OCI-LY7 (cell line): ENCODE results near the gene FBXO7. TPM values are rescaled to one million over a fixed set of nuclear protein-coding genes. Genes with fewer than 3 reads are reported as not detected.
A peak's percentile ranks its signal among the peaks of the same experiment; 100 is the strongest.
"Not testable (repeated sequence)": the region's sequence is repeated elsewhere in the genome, so short reads cannot be mapped to it uniquely, and the experiment has no call there.

Experiments used
- BruUV-seq: library from RNA; stranded (reverse); fragments of 400-500 nt; replicated peaks from 2 replicates; lab custom pipeline; 2021; lab: Mats Ljungman, UMichigan
- CTCF ChIA-PET: fragments of 300-600 bp; sonication (Branson Sonifier 250); formaldehyde crosslinking; loops from one replicate; lab custom pipeline; 2022; ENCODE audit warnings: antibody characterized with exemption; ENCODE audit not compliant: unreplicated experiment; lab: Charles Lee
- POLR2A ChIA-PET: fragments of 300-600 bp; sonication (Branson Sonifier 250); formaldehyde crosslinking; loops from one replicate; lab custom pipeline; 2022; ENCODE audit warnings: antibody characterized with exemption; lab: Charles Lee
- DNase-seq: peaks from one replicate; pipeline ENCODE4 v3.0.0-alpha.2; 2015; ENCODE audit warnings: low spot score
- H2AFZ ChIP-seq: fragments of 200-600 bp; sonication (generic), shearing (Covaris generic); 2 replicates; pipeline ENCODE4 v1.6.1; 2014; ENCODE audit warnings: mild to moderate bottlenecking, antibody characterized with exemption, low read length, moderate library complexity
- H3K27ac ChIP-seq: fragments of 200-600 bp; sonication (generic); 2 replicates; pipeline ENCODE4 v1.5.1; 2014; ENCODE audit warnings: mixed run types, low read depth, mild to moderate bottlenecking, moderate library complexity, low read length, inconsistent platforms; ENCODE audit not compliant: poor library complexity, severe bottlenecking
- H3K36me3 ChIP-seq: fragments of 200-600 bp; sonication (generic); 2 replicates; pipeline ENCODE4 v1.6.1; 2014; ENCODE audit warnings: mild to moderate bottlenecking, antibody characterized with exemption, low read length, moderate library complexity, mixed read lengths; ENCODE audit not compliant: insufficient read depth
- H3K4me1 ChIP-seq: fragments of 200-600 bp; sonication (generic); 2 replicates; pipeline ENCODE4 v1.5.1; 2014; ENCODE audit warnings: mild to moderate bottlenecking, low read length; ENCODE audit not compliant: insufficient read depth, poor library complexity, severe bottlenecking
- H3K4me2 ChIP-seq: fragments of 200-600 bp; sonication (generic); 2 replicates; pipeline ENCODE4 v1.6.1; 2014; ENCODE audit warnings: mild to moderate bottlenecking, low read length
- H3K4me3 ChIP-seq: fragments of 200-600 bp; sonication (generic); 2 replicates; pipeline ENCODE4 v1.5.1; 2014; ENCODE audit warnings: mild to moderate bottlenecking, low read depth, low read length; ENCODE audit not compliant: poor library complexity, severe bottlenecking
- H3K79me2 ChIP-seq: fragments of 200-600 bp; sonication (generic); 2 replicates; pipeline ENCODE4 v1.6.1; 2016; ENCODE audit warnings: low read depth, mild to moderate bottlenecking, low read length, moderate library complexity, mixed read lengths; ENCODE audit not compliant: insufficient read depth
- H3K9me2 ChIP-seq: fragments of 200-600 bp; sonication (generic); 2 replicates; pipeline ENCODE4 v1.6.1; 2016; ENCODE audit warnings: mild to moderate bottlenecking, low read length, mixed read lengths; ENCODE audit not compliant: insufficient read depth
- H3K9me3 ChIP-seq: fragments of 200-600 bp; sonication (generic); 2 replicates; pipeline ENCODE4 v1.6.1; 2014; ENCODE audit warnings: mild to moderate bottlenecking, mixed run types, low read length, mixed read lengths
- H4K20me1 ChIP-seq: fragments of 200-600 bp; sonication (generic); 2 replicates; pipeline ENCODE4 v1.6.1; 2014; ENCODE audit warnings: mild to moderate bottlenecking, antibody characterized with exemption, low read length, moderate library complexity, mixed read lengths; ENCODE audit not compliant: insufficient read depth
- EZH2phosphoT487 ChIP-seq: fragments of 200-600 bp; sonication (generic); IDR thresholded peaks from 2 replicates; pipeline ENCODE4 v1.6.1; 2018; ENCODE audit warnings: low read depth, borderline replicate concordance, mild to moderate bottlenecking, mixed run types, antibody characterized with exemption, low read length, moderate library complexity, mixed read lengths
- intact Hi-C: fragments of 100-400 bp; cut with micrococcal nuclease; formaldehyde crosslinking; loops from one replicate; pipeline ENCODE4 v1.10.0; 2022; ENCODE audit not compliant: unreplicated experiment
- total RNA-seq, 2 experiments: library from RNA; depleted of rRNA in 1 of 2; stranded (reverse); fragments of >200 nt in 1 of 2; shearing (Covaris generic) in 1 of 2; gene quantifications; 2 replicates each; pipeline ENCODE4 v1.2.3, GENCODE V29; 2014 to 2022
- TF ChIP-seq, protein P1 (sequence below): fragments of 200-600 bp; sonication (generic); conservative IDR thresholded peaks from 2 replicates; pipeline ENCODE4 v1.5.1; 2014; ENCODE audit warnings: mild to moderate bottlenecking, antibody characterized with exemption, low read length, moderate library complexity, mixed read lengths

FBXO7 gene
- total RNA-seq, 2 experiments from 2014 or later: 73.8 to 81.9 TPM

GRCh38 chr22:32476281-32477195, 1.9 kb downstream of the FBXO7 start:
- Histone ChIP-seq H3K27ac (no peak overlapping the region), H3K9me3 (no peaks in the 10 kb centered on the region), H3K79me2 (peaks cover 63% of the 10 kb centered on the region), H4K20me1 (peaks cover 27% of the 10 kb centered on the region), H3K9me2 (no peaks in the 10 kb centered on the region), H3K36me3 (peaks cover 23% of the 10 kb centered on the region), H3K4me1 (peaks cover 33% of the 10 kb centered on the region), H2AFZ (no peak overlapping the region), H3K4me2 (peak overlapping the region; percentile 98), H3K4me3 (peak overlapping the region; percentile 93)
- no peak for TF ChIP-seq EZH2phosphoT487
- TF ChIP-seq, protein P1, sequence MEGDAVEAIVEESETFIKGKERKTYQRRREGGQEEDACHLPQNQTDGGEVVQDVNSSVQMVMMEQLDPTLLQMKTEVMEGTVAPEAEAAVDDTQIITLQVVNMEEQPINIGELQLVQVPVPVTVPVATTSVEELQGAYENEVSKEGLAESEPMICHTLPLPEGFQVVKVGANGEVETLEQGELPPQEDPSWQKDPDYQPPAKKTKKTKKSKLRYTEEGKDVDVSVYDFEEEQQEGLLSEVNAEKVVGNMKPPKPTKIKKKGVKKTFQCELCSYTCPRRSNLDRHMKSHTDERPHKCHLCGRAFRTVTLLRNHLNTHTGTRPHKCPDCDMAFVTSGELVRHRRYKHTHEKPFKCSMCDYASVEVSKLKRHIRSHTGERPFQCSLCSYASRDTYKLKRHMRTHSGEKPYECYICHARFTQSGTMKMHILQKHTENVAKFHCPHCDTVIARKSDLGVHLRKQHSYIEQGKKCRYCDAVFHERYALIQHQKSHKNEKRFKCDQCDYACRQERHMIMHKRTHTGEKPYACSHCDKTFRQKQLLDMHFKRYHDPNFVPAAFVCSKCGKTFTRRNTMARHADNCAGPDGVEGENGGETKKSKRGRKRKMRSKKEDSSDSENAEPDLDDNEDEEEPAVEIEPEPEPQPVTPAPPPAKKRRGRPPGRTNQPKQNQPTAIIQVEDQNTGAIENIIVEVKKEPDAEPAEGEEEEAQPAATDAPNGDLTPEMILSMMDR: no peak
- intact Hi-C loops: loop anchor here (5.0 to 10.0 kb wide), 4 partner anchors 272 to 982 kb away; partner anchors contain the start of genes DEPDC5, PRR14L, RFPL2 and SFI1
- BruUV-seq: no TSS peak
- CTCF ChIA-PET: no interaction called here
- no peak for DNase-seq
- POLR2A ChIA-PET: interaction anchor here (0.6 to 1.6 kb wide), 5 partner anchors 13 to 1500 kb away, joined by 3 to 5 read pairs (median 4); no protein-coding TSS in a partner anchor

DNA sequence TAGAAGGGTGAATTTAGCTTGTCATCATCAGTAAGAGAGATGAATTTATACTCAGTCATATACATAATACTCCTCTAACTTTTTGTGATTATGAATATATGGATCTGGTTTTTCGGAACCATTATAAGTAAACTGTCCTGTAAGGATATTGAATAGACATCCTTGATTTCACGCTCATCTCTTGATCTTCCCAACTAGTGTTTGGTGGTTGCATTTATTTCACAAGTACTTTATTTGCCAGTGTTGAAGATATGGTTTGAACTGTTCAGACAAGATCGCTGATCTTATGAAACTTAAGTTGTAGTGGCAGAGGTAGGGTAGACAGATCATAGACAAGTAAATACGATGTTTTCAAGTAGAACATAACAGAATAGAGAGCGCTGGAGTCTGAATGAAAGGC, 3.0 kb downstream of the FBXO7 start:
- Histone ChIP-seq H3K36me3 (peaks cover 29% of the 10 kb centered on the region), H4K20me1 (peaks cover 31% of the 10 kb centered on the region), H3K4me2 (peak overlapping the region; percentile 98; the same call in 1 of the 2 replicates), H3K4me1 (peaks cover 33% of the 10 kb centered on the region), H3K79me2 (peaks cover 73% of the 10 kb centered on the region), H3K9me2 (no peaks in the 10 kb centered on the region), H3K4me3 (no peak overlapping the region), H2AFZ (no peak overlapping the region), H3K9me3 (no peaks in the 10 kb centered on the region), H3K27ac (no peak overlapping the region)
- BruUV-seq: no TSS peak
- CTCF ChIA-PET: no interaction called here
- DNase-seq: no peak
- TF ChIP-seq, protein P1: no peak
- TF ChIP-seq EZH2phosphoT487: no peak
- intact Hi-C loops: loop anchor here (5.0 to 10.0 kb wide), 4 partner anchors 273 to 983 kb away; partner anchors contain the start of genes DEPDC5, PRR14L, RFPL2 and SFI1
- POLR2A ChIA-PET: interaction anchor here (1.6 kb wide), 1 partner anchor 12 kb away, joined by 5 read pairs; no protein-coding TSS in a partner anchor

DNA sequence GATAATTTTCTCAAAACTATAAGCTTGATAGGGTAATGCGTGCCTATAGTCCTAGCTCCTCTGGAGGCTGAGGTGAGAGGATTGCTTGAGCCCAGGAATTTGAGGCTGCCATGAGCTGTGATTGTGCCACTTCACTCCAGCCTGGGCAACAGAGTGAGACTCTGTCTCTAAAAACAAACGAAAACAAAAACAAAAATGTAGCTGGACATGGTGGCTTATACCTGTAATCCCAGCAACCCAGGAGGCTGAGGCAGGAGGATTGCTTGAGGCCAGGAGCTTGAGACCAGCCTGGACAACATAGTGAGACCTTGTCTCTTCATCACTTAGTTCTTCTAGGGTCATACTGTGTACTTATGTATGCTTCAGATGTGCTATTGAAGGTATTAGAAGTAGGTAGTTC, 3.9 kb downstream of the FBXO7 start:
- H3K9me2 ChIP-seq, H3K4me2 ChIP-seq, BruUV-seq, H3K9me3 ChIP-seq, H3K27ac ChIP-seq, H3K4me3 ChIP-seq, CTCF ChIA-PET, DNase-seq, H2AFZ ChIP-seq: not testable (repeated sequence)
- intact Hi-C loops: loop anchor here (5.0 to 10.0 kb wide), 4 partner anchors 274 to 984 kb away; partner anchors contain the start of genes DEPDC5, PRR14L, RFPL2 and SFI1
- H3K79me2 ChIP-seq: peaks cover 78% of the 10 kb centered on the region
- POLR2A ChIA-PET: interaction anchor here (0.6 kb wide), 2 partner anchors 329 to 443 kb away, joined by 3 read pairs; no protein-coding TSS in a partner anchor
- peaks cover 36% of the 10 kb centered on the region for H3K36me3 ChIP-seq
- H4K20me1 ChIP-seq: peaks cover 31% of the 10 kb centered on the region
- H3K4me1 ChIP-seq: peaks cover 29% of the 10 kb centered on the region
